HEK293 (cell line): ENCODE results near the gene CBX2.

Experiments
- CTCF ChIA-PET: fragments of 350-600 bp; formaldehyde crosslinking; extraction: SDS; loops from one replicate; lab custom pipeline; 2021; ENCODE audit warnings: antibody characterized with exemption; lab: Yijun Ruan, JAX
- POLR2A ChIA-PET: fragments of 300-600 bp; formaldehyde crosslinking; extraction: SDS; loops from one replicate; lab custom pipeline; 2020; ENCODE audit warnings: antibody characterized with exemption, inconsistent platforms; lab: Yijun Ruan, JAX
- H3K27ac ChIP-seq: fragments of 200-500 bp; sonication (Bioruptor generic); 2 replicates; pipeline ENCODE4 v1.5.1; 2014; ENCODE audit warnings: low read depth, low read length, control low read depth, inconsistent platforms; ENCODE audit errors: extremely low read depth
- H3K36me3 ChIP-seq, 2 experiments: fragments of 200-500 bp in 1 of 2; sonication (Bioruptor generic) in 1 of 2; 1 replicate in 1 of 2; 2 replicates in 1 of 2; pipeline ENCODE4 v1.5.1; 2014 to 2017; ENCODE audit warnings: inconsistent platforms in 2 of 2, low read length in 2 of 2; ENCODE audit not compliant: control insufficient read depth in 2 of 2, insufficient read depth in 1 of 2
- H3K4me1 ChIP-seq: fragments of 200-500 bp; sonication (Bioruptor generic); 2 replicates; pipeline ENCODE4 v1.5.1; 2014; ENCODE audit warnings: mild to moderate bottlenecking, low read length, inconsistent platforms; ENCODE audit not compliant: control insufficient read depth, insufficient read depth
- H3K4me3 ChIP-seq: 2 replicates; pipeline ENCODE4 v1.5.1; 2011; ENCODE audit warnings: low read depth, mild to moderate bottlenecking, control low read depth, low read length, moderate library complexity
- H3K9me3 ChIP-seq: fragments of 200-500 bp; sonication (Bioruptor generic); 2 replicates; pipeline ENCODE4 v1.5.1; 2014; ENCODE audit warnings: low read depth, low read length, inconsistent platforms; ENCODE audit not compliant: control insufficient read depth, insufficient read depth
- FEZF1 ChIP-seq: fragments of 450-650 bp; formaldehyde crosslinking; IDR thresholded peaks from 2 replicates; pipeline ENCODE4 v1.5.1; 2016; ENCODE audit warnings: missing biosample characterization, missing genetic modification characterization
- HOXA7 ChIP-seq: sonication (generic); formaldehyde crosslinking; IDR thresholded peaks from 2 replicates; pipeline ENCODE4 v1.8.1; 2022; ENCODE audit warnings: missing genetic modification reagents, borderline replicate concordance
- KLF1 ChIP-seq: fragments of 450-650 bp; formaldehyde crosslinking; IDR thresholded peaks from 2 replicates; pipeline ENCODE4 v1.5.1; 2016; ENCODE audit warnings: missing biosample characterization, missing genetic modification characterization
- SCRT2 ChIP-seq: fragments of 450-650 bp; formaldehyde crosslinking; IDR thresholded peaks from 2 replicates; pipeline ENCODE4 v1.5.1; 2016; ENCODE audit warnings: missing biosample characterization, missing genetic modification characterization
- ZEB2 ChIP-seq: fragments of 450-650 bp; formaldehyde crosslinking; IDR thresholded peaks from 2 replicates; pipeline ENCODE4 v1.5.1; 2016; ENCODE audit warnings: missing biosample characterization, missing genetic modification characterization
- ZFP69B ChIP-seq: fragments of 450-650 bp; formaldehyde crosslinking; IDR thresholded peaks from 2 replicates; pipeline ENCODE4 v1.5.1; 2016; ENCODE audit warnings: missing biosample characterization, missing genetic modification characterization
- ZNF132 ChIP-seq: fragments of 450-650 bp; formaldehyde crosslinking; IDR thresholded peaks from 2 replicates; pipeline ENCODE4 v1.5.1; 2017; ENCODE audit warnings: missing biosample characterization, missing genetic modification characterization, borderline replicate concordance
- ZNF184 ChIP-seq: fragments of 450-650 bp; IDR thresholded peaks from 2 replicates; pipeline ENCODE4 v1.5.1; 2018; ENCODE audit warnings: missing biosample characterization, mild to moderate bottlenecking, missing genetic modification characterization
- ZNF37A ChIP-seq: fragments of 450-650 bp; IDR thresholded peaks from 2 replicates; pipeline ENCODE4 v1.5.1; 2018; ENCODE audit warnings: missing biosample characterization, missing genetic modification characterization
- ZNF473 ChIP-seq: fragments of 450-650 bp; formaldehyde crosslinking; IDR thresholded peaks from 2 replicates; pipeline ENCODE4 v1.5.1; 2017; ENCODE audit warnings: missing biosample characterization, missing genetic modification characterization
- ZNF488 ChIP-seq: fragments of 450-650 bp; formaldehyde crosslinking; IDR thresholded peaks from 2 replicates; pipeline ENCODE4 v1.5.1; 2016; ENCODE audit warnings: missing biosample characterization, missing genetic modification characterization
- ZNF626 ChIP-seq: fragments of 450-650 bp; sonication (Bioruptor Pico); formaldehyde crosslinking; IDR thresholded peaks from 2 replicates; pipeline ENCODE4 v1.5.1; 2018; ENCODE audit warnings: missing biosample characterization, missing genetic modification characterization, inconsistent platforms
- ZNF791 ChIP-seq: fragments of 450-650 bp; formaldehyde crosslinking; IDR thresholded peaks from 2 replicates; pipeline ENCODE4 v1.5.1; 2016; ENCODE audit warnings: missing biosample characterization, missing genetic modification characterization
- ZSCAN5A ChIP-seq: fragments of 450-650 bp; formaldehyde crosslinking; IDR thresholded peaks from 2 replicates; pipeline ENCODE4 v1.5.1; 2016; ENCODE audit warnings: missing biosample characterization, missing genetic modification characterization
- TF ChIP-seq, protein P1 (sequence below): fragments of 450-650 bp; formaldehyde crosslinking; IDR thresholded peaks from 2 replicates; pipeline ENCODE4 v1.5.1; 2017; ENCODE audit warnings: missing biosample characterization, missing genetic modification characterization
- TF ChIP-seq, protein P2 (sequence below): fragments of 450-650 bp; formaldehyde crosslinking; conservative IDR thresholded peaks from 2 replicates; pipeline ENCODE4 v1.5.1; 2016; ENCODE audit warnings: low read depth, missing biosample characterization, missing genetic modification characterization
- TF ChIP-seq, protein P3 (sequence below): fragments of 450-650 bp; formaldehyde crosslinking; IDR thresholded peaks from 2 replicates; pipeline ENCODE4; 2016; ENCODE audit warnings: missing biosample characterization, missing genetic modification characterization

Gene CBX2

GRCh38 chr17:79802736-79803420 lies 24.9 kb downstream of the CBX2 start:
- Histone ChIP-seq H3K4me1 (peaks cover 16% of the 10 kb centered on the region), H3K4me3 (no peak overlapping the region), H3K9me3 (no peaks in the 10 kb centered on the region), H3K36me3 (no peaks in the 10 kb centered on the region), H3K27ac (no peak overlapping the region)
- no peak for TF ChIP-seq ZNF132 (tag by site-specific recombination)
- TF ChIP-seq KLF1 (tag by site-specific recombination), result no peak
- TF ChIP-seq, protein P1, sequence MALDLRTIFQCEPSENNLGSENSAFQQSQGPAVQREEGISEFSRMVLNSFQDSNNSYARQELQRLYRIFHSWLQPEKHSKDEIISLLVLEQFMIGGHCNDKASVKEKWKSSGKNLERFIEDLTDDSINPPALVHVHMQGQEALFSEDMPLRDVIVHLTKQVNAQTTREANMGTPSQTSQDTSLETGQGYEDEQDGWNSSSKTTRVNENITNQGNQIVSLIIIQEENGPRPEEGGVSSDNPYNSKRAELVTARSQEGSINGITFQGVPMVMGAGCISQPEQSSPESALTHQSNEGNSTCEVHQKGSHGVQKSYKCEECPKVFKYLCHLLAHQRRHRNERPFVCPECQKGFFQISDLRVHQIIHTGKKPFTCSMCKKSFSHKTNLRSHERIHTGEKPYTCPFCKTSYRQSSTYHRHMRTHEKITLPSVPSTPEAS (tag by site-specific recombination), result no peak
- TF ChIP-seq ZFP69B (tag by site-specific recombination), result no peak
- no peak for TF ChIP-seq ZNF626
- TF ChIP-seq ZEB2 (tag by site-specific recombination), result no peak
- TF ChIP-seq ZNF473 (tag by site-specific recombination), result no peak
- TF ChIP-seq ZNF184, result no peak
- no peak for TF ChIP-seq ZNF37A (tag by site-specific recombination)
- TF ChIP-seq ZNF791 (tag by site-specific recombination), result no peak
- no peak for TF ChIP-seq ZSCAN5A (tag by site-specific recombination)
- TF ChIP-seq, protein P2, sequence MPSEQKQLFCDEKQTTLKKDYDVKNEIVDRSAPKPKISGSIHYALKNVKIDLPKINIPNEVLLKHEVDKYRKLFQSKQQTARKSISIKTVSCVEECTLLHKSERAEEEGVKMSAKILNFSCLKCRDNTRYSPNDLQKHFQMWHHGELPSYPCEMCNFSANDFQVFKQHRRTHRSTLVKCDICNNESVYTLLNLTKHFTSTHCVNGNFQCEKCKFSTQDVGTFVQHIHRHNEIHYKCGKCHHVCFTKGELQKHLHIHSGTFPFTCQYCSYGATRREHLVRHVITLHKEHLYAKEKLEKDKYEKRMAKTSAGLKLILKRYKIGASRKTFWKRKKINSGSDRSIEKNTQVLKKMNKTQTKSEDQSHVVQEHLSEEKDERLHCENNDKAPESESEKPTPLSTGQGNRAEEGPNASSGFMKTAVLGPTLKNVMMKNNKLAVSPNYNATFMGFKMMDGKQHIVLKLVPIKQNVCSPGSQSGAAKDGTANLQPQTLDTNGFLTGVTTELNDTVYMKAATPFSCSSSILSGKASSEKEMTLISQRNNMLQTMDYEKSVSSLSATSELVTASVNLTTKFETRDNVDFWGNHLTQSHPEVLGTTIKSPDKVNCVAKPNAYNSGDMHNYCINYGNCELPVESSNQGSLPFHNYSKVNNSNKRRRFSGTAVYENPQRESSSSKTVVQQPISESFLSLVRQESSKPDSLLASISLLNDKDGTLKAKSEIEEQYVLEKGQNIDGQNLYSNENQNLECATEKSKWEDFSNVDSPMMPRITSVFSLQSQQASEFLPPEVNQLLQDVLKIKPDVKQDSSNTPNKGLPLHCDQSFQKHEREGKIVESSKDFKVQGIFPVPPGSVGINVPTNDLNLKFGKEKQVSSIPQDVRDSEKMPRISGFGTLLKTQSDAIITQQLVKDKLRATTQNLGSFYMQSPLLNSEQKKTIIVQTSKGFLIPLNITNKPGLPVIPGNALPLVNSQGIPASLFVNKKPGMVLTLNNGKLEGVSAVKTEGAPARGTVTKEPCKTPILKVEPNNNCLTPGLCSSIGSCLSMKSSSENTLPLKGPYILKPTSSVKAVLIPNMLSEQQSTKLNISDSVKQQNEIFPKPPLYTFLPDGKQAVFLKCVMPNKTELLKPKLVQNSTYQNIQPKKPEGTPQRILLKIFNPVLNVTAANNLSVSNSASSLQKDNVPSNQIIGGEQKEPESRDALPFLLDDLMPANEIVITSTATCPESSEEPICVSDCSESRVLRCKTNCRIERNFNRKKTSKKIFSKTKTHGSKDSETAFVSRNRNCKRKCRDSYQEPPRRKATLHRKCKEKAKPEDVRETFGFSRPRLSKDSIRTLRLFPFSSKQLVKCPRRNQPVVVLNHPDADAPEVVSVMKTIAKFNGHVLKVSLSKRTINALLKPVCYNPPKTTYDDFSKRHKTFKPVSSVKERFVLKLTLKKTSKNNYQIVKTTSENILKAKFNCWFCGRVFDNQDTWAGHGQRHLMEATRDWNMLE (tag by site-specific recombination), result no peak
- TF ChIP-seq HOXA7 (CRISPR knock-in tag), result no peak
- no peak for TF ChIP-seq FEZF1 (tag by site-specific recombination)
- no peak for TF ChIP-seq SCRT2
- TF ChIP-seq ZNF488 (tag by site-specific recombination), result no peak
- TF ChIP-seq, protein P3, sequence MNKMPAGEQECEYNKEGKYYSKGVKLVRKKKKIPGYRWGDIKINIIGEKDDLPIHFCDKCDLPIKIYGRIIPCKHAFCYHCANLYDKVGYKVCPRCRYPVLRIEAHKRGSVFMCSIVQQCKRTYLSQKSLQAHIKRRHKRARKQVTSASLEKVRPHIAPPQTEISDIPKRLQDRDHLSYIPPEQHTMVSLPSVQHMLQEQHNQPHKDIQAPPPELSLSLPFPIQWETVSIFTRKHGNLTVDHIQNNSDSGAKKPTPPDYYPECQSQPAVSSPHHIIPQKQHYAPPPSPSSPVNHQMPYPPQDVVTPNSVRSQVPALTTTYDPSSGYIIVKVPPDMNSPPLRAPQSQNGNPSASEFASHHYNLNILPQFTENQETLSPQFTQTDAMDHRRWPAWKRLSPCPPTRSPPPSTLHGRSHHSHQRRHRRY (tag by site-specific recombination), result no peak
- ChIA-PET POLR2A (no interaction called here), CTCF (interaction anchor here (0.7 to 2.1 kb wide), 6 partner anchors 14 to 202 kb away, joined by 3 to 7 read pairs (median 4); partner anchors contain the start of gene CBX4)
